OCI-LY7 (cell line): ENCODE measurements around the gene ZNF410. TPM values are rescaled to one million over a fixed set of nuclear protein-coding genes. Genes with fewer than 3 reads are reported as not detected.
A peak's percentile ranks its signal among the peaks of the same experiment; 100 is the strongest.

Experiments
- BruUV-seq: library from RNA; stranded (reverse); fragments of 400-500 nt; replicated peaks from 2 replicates; lab custom pipeline; 2021; lab: Mats Ljungman, UMichigan
- CTCF ChIA-PET: fragments of 300-600 bp; sonication (Branson Sonifier 250); formaldehyde crosslinking; loops from one replicate; lab custom pipeline; 2022; ENCODE audit warnings: antibody characterized with exemption; ENCODE audit not compliant: unreplicated experiment; lab: Charles Lee
- POLR2A ChIA-PET: fragments of 300-600 bp; sonication (Branson Sonifier 250); formaldehyde crosslinking; loops from one replicate; lab custom pipeline; 2022; ENCODE audit warnings: antibody characterized with exemption; lab: Charles Lee
- DNase-seq: peaks from one replicate; pipeline ENCODE4 v3.0.0-alpha.2; 2015; ENCODE audit warnings: low spot score
- H2AFZ ChIP-seq: fragments of 200-600 bp; sonication (generic), shearing (Covaris generic); 2 replicates; pipeline ENCODE4 v1.6.1; 2014; ENCODE audit warnings: mild to moderate bottlenecking, antibody characterized with exemption, low read length, moderate library complexity
- H3K27ac ChIP-seq: fragments of 200-600 bp; sonication (generic); 2 replicates; pipeline ENCODE4 v1.5.1; 2014; ENCODE audit warnings: mixed run types, low read depth, mild to moderate bottlenecking, moderate library complexity, low read length, inconsistent platforms; ENCODE audit not compliant: poor library complexity, severe bottlenecking
- H3K36me3 ChIP-seq: fragments of 200-600 bp; sonication (generic); 2 replicates; pipeline ENCODE4 v1.6.1; 2014; ENCODE audit warnings: mild to moderate bottlenecking, antibody characterized with exemption, low read length, moderate library complexity, mixed read lengths; ENCODE audit not compliant: insufficient read depth
- H3K4me1 ChIP-seq: fragments of 200-600 bp; sonication (generic); 2 replicates; pipeline ENCODE4 v1.5.1; 2014; ENCODE audit warnings: mild to moderate bottlenecking, low read length; ENCODE audit not compliant: insufficient read depth, poor library complexity, severe bottlenecking
- H3K4me2 ChIP-seq: fragments of 200-600 bp; sonication (generic); 2 replicates; pipeline ENCODE4 v1.6.1; 2014; ENCODE audit warnings: mild to moderate bottlenecking, low read length
- H3K4me3 ChIP-seq: fragments of 200-600 bp; sonication (generic); 2 replicates; pipeline ENCODE4 v1.5.1; 2014; ENCODE audit warnings: mild to moderate bottlenecking, low read depth, low read length; ENCODE audit not compliant: poor library complexity, severe bottlenecking
- H3K79me2 ChIP-seq: fragments of 200-600 bp; sonication (generic); 2 replicates; pipeline ENCODE4 v1.6.1; 2016; ENCODE audit warnings: low read depth, mild to moderate bottlenecking, low read length, moderate library complexity, mixed read lengths; ENCODE audit not compliant: insufficient read depth
- H3K9me2 ChIP-seq: fragments of 200-600 bp; sonication (generic); 2 replicates; pipeline ENCODE4 v1.6.1; 2016; ENCODE audit warnings: mild to moderate bottlenecking, low read length, mixed read lengths; ENCODE audit not compliant: insufficient read depth
- H3K9me3 ChIP-seq: fragments of 200-600 bp; sonication (generic); 2 replicates; pipeline ENCODE4 v1.6.1; 2014; ENCODE audit warnings: mild to moderate bottlenecking, mixed run types, low read length, mixed read lengths
- H4K20me1 ChIP-seq: fragments of 200-600 bp; sonication (generic); 2 replicates; pipeline ENCODE4 v1.6.1; 2014; ENCODE audit warnings: mild to moderate bottlenecking, antibody characterized with exemption, low read length, moderate library complexity, mixed read lengths; ENCODE audit not compliant: insufficient read depth
- EZH2phosphoT487 ChIP-seq: fragments of 200-600 bp; sonication (generic); IDR thresholded peaks from 2 replicates; pipeline ENCODE4 v1.6.1; 2018; ENCODE audit warnings: low read depth, borderline replicate concordance, mild to moderate bottlenecking, mixed run types, antibody characterized with exemption, low read length, moderate library complexity, mixed read lengths
- intact Hi-C: fragments of 100-400 bp; cut with micrococcal nuclease; formaldehyde crosslinking; loops from one replicate; pipeline ENCODE4 v1.10.0; 2022; ENCODE audit not compliant: unreplicated experiment
- total RNA-seq, 2 experiments: library from RNA; depleted of rRNA in 1 of 2; stranded (reverse); fragments of >200 nt in 1 of 2; shearing (Covaris generic) in 1 of 2; gene quantifications; 2 replicates each; pipeline ENCODE4 v1.2.3, GENCODE V29; 2014 to 2022
- TF ChIP-seq, protein P1 (sequence below): fragments of 200-600 bp; sonication (generic); conservative IDR thresholded peaks from 2 replicates; pipeline ENCODE4 v1.5.1; 2014; ENCODE audit warnings: mild to moderate bottlenecking, antibody characterized with exemption, low read length, moderate library complexity, mixed read lengths

ZNF410 gene
- total RNA-seq, 2 experiments from 2014 or later, result 41.6 to 45.2 TPM

DNA sequence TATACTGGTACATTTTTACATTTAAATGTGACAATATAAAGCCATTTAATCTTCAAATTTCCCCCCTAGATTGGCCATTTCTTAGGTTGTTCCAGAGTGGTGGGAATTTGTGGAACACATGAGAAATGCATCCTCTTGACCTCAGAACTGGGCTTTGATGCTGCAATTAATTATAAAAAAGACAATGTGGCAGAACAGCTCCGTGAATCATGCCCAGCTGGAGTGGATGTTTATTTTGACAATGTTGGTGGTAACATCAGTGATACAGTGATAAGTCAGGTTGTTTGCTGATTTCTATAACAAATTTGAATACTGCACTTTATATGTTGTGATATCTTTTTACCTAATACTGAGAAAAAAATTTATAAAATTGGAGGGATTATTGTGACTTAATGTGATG, 7.6 kb upstream of the ZNF410 start:
- intact Hi-C loops, result no loop called here
- H3K4me3 ChIP-seq, result no peak overlapping the region
- no peak for DNase-seq
- H3K27ac ChIP-seq, result no peak overlapping the region
- TF ChIP-seq EZH2phosphoT487, result no peak
- TF ChIP-seq, protein P1, sequence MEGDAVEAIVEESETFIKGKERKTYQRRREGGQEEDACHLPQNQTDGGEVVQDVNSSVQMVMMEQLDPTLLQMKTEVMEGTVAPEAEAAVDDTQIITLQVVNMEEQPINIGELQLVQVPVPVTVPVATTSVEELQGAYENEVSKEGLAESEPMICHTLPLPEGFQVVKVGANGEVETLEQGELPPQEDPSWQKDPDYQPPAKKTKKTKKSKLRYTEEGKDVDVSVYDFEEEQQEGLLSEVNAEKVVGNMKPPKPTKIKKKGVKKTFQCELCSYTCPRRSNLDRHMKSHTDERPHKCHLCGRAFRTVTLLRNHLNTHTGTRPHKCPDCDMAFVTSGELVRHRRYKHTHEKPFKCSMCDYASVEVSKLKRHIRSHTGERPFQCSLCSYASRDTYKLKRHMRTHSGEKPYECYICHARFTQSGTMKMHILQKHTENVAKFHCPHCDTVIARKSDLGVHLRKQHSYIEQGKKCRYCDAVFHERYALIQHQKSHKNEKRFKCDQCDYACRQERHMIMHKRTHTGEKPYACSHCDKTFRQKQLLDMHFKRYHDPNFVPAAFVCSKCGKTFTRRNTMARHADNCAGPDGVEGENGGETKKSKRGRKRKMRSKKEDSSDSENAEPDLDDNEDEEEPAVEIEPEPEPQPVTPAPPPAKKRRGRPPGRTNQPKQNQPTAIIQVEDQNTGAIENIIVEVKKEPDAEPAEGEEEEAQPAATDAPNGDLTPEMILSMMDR, result no peak
- no peaks in the 10 kb centered on the region for H3K79me2 ChIP-seq
- H3K4me1 ChIP-seq, result no peaks in the 10 kb centered on the region
- ChIA-PET CTCF (interaction anchor here (0.6 kb wide), 1 partner anchor 19 kb away, joined by 3 read pairs; no protein-coding TSS in a partner anchor), POLR2A (interaction anchor here (0.6 to 0.8 kb wide), 2 partner anchors 17 to 301 kb away, joined by 3 to 4 read pairs; no protein-coding TSS in a partner anchor)
- no TSS peak for BruUV-seq
- H3K9me3 ChIP-seq, result no peaks in the 10 kb centered on the region
- H4K20me1 ChIP-seq, result no peaks in the 10 kb centered on the region
- H3K4me2 ChIP-seq, result no peak overlapping the region
- no peaks in the 10 kb centered on the region for H3K9me2 ChIP-seq
- H2AFZ ChIP-seq, result no peak overlapping the region
- H3K36me3 ChIP-seq, result no peaks in the 10 kb centered on the region

DNA sequence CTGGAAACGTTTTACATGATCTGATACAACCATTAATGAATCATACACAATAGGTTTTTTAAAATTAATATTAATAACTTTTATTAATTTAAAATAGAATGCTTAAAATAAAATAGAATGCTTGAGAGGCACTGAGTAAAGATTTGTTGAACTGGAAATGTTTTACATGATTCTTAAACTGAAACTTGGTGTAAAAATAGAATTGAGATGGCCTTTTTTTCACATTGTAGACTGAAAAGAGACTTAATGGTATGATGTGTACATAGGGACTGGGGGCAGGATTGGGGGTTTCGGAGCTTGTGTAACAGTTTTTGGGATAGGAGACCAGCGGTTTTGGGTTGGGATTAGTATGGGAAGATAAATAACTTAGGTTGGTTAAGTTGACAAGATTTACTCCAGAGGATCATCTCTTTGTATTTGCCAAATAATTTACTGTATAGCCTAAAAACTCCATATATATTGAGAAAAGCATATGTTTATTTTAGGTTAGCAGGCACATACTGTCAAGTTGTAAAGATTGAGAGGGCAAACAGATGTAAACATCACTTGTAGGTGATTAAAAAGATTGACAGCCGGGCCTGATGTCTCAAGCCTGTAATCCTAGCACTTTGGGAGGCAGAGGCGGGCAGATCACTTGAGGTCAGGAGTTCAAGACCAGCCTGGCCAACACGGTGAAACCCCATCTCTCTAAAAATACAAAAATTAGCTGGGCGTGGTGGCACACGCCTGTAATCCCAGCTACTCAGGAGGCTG, 2.0 kb upstream of the ZNF410 start:
- no TSS peak for BruUV-seq
- intact Hi-C loops, result loop anchor here (5.0 kb wide), 2 partner anchors 133 to 392 kb away; partner anchors contain the start of genes BBOF1, ENTPD5 and RIOX1
- no peak overlapping the region for H3K27ac ChIP-seq
- H3K36me3 ChIP-seq, result no peaks in the 10 kb centered on the region
- CTCF ChIA-PET, result no interaction called here
- peaks cover 49% of the 10 kb centered on the region for H3K79me2 ChIP-seq
- H3K4me1 ChIP-seq, result peaks cover 32% of the 10 kb centered on the region
- H3K9me2 ChIP-seq, result no peaks in the 10 kb centered on the region
- H3K4me3 ChIP-seq, result peak overlapping the region; percentile 98
- no peak for DNase-seq
- no peak for TF ChIP-seq EZH2phosphoT487
- TF ChIP-seq, protein P1, result no peak
- peaks cover 11% of the 10 kb centered on the region; the same call in 1 of the 2 replicates for H4K20me1 ChIP-seq
- H3K9me3 ChIP-seq, result no peaks in the 10 kb centered on the region
- H3K4me2 ChIP-seq, result peak overlapping the region; percentile 95
- POLR2A ChIA-PET, result interaction anchor here (0.7 kb wide), 1 partner anchor 363 kb away, joined by 3 read pairs; no protein-coding TSS in a partner anchor
- H2AFZ ChIP-seq, result no peak overlapping the region

DNA sequence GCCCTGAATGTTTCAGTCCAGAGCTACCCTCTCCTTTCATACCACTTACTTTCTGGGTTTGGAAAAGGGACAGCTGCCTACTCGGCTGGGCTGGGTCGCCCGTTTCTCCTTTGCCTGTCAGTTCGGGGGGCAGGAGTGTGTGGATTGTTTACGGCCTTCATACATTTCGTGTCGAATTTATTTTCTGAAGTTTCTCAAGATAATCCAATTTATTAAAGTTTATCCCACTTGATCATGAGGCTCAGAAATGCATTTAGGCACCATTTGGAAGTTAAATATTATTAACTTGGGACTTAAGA, 608 bp downstream of the ZNF410 start:
- Histone ChIP-seq H3K27ac (peak overlapping the region; percentile 68), H2AFZ (peak overlapping the region; percentile 97; the same call in 1 of the 2 replicates), H3K9me3 (no peaks in the 10 kb centered on the region), H3K4me3 (peak overlapping the region; percentile 98), H4K20me1 (peaks cover 11% of the 10 kb centered on the region; the same call in 1 of the 2 replicates), H3K79me2 (peaks cover 74% of the 10 kb centered on the region), H3K9me2 (no peaks in the 10 kb centered on the region), H3K36me3 (peaks cover 8% of the 10 kb centered on the region), H3K4me1 (peaks cover 32% of the 10 kb centered on the region), H3K4me2 (peak overlapping the region; percentile 95)
- ChIA-PET CTCF (interaction anchor here (0.6 kb wide), 1 partner anchor 43 kb away, joined by 3 read pairs; no protein-coding TSS in a partner anchor), POLR2A (interaction anchor here (0.6 to 1.6 kb wide), 4 partner anchors 9 to 197 kb away, joined by 3 to 6 read pairs (median 4); partner anchors contain the start of gene PTGR2)
- TF ChIP-seq EZH2phosphoT487, result no peak
- TF ChIP-seq, protein P1, result no peak
- BruUV-seq, result no TSS peak
- intact Hi-C loops, result loop anchor here (5.0 kb wide), 2 partner anchors 130 to 395 kb away; partner anchors contain the start of genes BBOF1, ENTPD5 and RIOX1
- DNase-seq, result no peak
